Stromal cell of bone marrow (primary cell): ENCODE measurements around the gene PLEKHG7.

ENCODE experiments used
- DNase-seq: peaks from one replicate; pipeline ENCODE4 v3.0.0-alpha.2; 2012; ENCODE audit warnings: low read depth

Gene PLEKHG7

DNA sequence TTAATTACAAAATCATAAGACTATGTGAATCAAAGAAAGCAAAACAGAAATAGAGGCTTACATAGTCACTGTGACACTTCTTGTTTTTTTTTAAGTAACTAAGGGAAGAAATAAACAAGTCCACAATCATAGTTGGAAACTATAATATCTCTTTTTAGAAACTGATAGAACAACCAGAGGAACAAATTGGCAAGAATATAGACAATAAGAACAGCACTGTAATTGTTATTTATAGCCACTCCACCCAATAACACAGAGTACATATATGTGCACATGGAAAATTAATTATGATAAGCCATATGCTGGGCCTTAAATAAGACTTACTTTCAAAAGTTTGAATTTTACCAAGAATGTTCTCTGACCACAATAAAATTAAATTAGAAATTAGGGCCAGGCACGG is 101.1 kb downstream of the PLEKHG7 start:
- DNase-seq = no peak

- DNase-seq = no peak
Measured at GRCh38 chr12:92810370-92810769, 107.6 kb downstream of the PLEKHG7 start.

DNA sequence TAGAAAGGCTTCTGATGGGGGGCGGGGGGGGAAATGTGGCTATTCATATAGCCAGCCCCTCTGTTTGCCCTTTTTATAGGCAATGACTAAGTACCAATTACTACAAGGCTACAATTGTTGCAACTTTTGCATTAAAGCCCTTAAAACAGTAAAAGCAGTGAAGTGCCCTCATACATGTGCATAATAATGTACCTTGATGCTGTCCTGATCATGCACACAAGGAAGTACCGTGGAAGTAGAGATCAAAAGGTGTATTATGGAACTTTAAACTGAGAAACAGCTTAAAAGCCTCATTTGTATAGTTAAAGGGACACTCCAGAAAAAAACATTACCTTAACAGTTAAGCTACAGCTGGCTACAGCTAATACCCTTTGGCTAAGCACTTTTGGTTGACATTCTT is 111.8 kb downstream of the PLEKHG7 start:
- no peak for DNase-seq

- no peak for DNase-seq
Measured at GRCh38 chr12:92821142-92821541, 118.4 kb downstream of the PLEKHG7 start.
